ENCODE results near the gene NDUFA11. TPM values are rescaled to one million over a fixed set of nuclear protein-coding genes. Genes with fewer than 3 reads are reported as not detected.

NDUFA11 gene
- total RNA-seq, 2 donors from 2014 or later, result 83.2 to 177 TPM

DNA sequence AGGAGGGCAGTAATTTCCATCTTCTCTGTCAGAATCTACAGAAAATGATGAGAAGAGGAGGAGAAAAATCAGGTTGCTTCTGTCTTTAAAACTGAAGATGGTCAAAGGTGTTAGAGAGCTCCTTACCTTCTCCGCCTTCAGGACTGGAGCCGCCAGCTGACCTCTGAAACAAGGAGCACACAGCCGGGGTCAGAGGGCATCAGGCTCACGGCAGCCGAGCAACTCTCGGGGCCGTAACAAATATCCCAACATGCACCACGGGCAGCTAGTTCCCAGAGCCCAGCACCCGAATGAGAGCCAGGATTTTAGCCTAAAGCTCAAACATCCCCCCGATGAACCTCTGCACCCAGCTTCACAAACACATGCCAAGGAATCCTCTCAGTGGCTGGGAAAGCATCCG lies 38.1 kb upstream of the NDUFA11 start:
- TF ChIP-seq, protein P1, sequence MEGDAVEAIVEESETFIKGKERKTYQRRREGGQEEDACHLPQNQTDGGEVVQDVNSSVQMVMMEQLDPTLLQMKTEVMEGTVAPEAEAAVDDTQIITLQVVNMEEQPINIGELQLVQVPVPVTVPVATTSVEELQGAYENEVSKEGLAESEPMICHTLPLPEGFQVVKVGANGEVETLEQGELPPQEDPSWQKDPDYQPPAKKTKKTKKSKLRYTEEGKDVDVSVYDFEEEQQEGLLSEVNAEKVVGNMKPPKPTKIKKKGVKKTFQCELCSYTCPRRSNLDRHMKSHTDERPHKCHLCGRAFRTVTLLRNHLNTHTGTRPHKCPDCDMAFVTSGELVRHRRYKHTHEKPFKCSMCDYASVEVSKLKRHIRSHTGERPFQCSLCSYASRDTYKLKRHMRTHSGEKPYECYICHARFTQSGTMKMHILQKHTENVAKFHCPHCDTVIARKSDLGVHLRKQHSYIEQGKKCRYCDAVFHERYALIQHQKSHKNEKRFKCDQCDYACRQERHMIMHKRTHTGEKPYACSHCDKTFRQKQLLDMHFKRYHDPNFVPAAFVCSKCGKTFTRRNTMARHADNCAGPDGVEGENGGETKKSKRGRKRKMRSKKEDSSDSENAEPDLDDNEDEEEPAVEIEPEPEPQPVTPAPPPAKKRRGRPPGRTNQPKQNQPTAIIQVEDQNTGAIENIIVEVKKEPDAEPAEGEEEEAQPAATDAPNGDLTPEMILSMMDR (IDR thresholded peaks at IDR 0.05), result no peak
- ATAC-seq (ENCODE audit: insufficient number of reproducible peaks, low FRiP score, low read depth) (no peak), DNase-seq (ENCODE audit: low spot score) (no peak)
- Histone ChIP-seq H3K27me3 (replicated peaks; ENCODE audit: insufficient read depth) (no peaks in the 10 kb centered on the region), H3K4me3 (no peak overlapping the region), H3K27ac (no peak overlapping the region), H3K4me1 (ENCODE audit: control insufficient read depth in 1 of 2, low read depth in 2 of 2) (peaks cover 0 to 4% of the 10 kb centered on the region in 2 donors), H3K9me3 (no peaks in the 10 kb centered on the region), H3K36me3 (peaks cover 27% of the 10 kb centered on the region)

DNA sequence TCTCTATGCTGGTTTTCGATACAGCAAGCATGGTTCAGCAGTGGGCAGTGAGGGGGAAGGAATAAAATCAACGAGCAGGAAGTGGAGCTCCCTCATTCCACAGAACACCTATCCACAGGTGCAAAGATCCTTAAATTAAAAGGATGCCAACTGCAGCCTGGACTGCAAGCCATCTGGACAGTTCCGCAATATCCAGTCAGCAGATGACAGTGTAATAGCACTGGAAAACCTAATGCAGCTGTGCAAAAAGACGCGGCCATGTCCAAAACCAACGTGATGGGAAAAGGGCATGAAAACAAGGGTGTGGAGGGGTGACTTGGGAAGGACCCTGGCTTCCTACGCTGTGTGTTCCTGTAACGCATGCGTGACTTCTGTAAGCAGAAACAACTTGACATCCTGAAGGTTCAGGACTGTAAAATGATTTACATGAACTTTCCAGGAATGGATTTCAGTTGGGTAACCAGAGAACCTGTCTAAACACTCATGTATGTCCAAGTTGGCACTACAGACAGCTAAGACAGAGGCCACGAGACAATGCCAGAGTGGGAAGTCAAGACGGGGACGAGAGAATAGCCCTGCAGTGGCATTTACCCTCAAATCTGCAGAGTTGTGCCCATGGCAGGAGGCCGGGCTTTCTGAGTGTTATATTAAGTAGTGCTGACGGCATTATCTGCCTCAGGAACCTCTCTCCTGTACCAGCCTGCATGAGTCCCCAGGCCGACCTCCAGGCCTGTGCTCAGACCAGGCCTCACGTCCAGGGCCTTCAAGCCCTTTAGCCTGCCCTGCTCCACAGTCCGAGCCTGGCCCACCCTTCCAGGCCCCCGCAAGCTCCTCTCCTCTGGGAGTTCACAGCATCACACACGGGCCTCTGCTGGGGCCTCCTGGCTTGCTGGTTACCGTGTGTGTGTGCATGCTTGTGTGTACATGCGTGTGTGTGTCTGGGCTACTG lies 36.9 kb upstream of the NDUFA11 start:
- Histone ChIP-seq H3K27me3 (replicated peaks; ENCODE audit: insufficient read depth) (no peaks in the 10 kb centered on the region), H3K27ac (no peak overlapping the region), H3K9me3 (no peaks in the 10 kb centered on the region), H3K4me3 (no peak overlapping the region), H3K4me1 (ENCODE audit: control insufficient read depth in 1 of 2, low read depth in 2 of 2) (peaks cover under 1 to 4% of the 10 kb centered on the region in 2 donors), H3K36me3 (peaks cover 27% of the 10 kb centered on the region)
- ATAC-seq (ENCODE audit: insufficient number of reproducible peaks, low FRiP score, low read depth) (no peak), DNase-seq (ENCODE audit: low spot score) (no peak)
- TF ChIP-seq, protein P1 (IDR thresholded peaks at IDR 0.05), result no peak

DNA sequence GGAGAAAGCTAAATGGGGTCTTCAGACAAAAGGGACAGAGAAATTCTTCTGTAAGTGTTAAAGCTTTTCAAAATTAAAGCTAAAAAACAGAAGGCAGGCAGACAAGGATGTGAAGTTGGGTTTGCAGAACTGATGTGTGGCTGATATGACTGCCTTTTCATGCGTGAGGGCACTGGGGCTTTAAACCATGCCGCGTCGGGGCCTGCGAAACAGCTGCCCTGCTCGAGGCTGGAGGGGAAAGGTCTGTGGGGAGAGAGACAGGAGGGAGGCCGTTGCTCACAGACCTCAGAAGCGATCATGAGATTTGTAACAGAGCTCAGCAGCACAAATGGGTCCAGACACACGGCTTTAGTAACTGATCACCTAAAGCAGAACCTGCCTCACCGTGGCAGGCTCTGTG lies 34.0 kb upstream of the NDUFA11 start:
- TF ChIP-seq, protein P1 (IDR thresholded peaks at IDR 0.05), result no peak
- no peaks in the 10 kb centered on the region for H3K9me3 ChIP-seq
- H3K4me1 ChIP-seq (ENCODE audit: control insufficient read depth in 1 of 2, low read depth in 2 of 2), result peaks cover 4 to 19% of the 10 kb centered on the region in 2 donors
- H3K36me3 ChIP-seq, result peaks cover 30% of the 10 kb centered on the region
- ATAC-seq (ENCODE audit: insufficient number of reproducible peaks, low FRiP score, low read depth), result no peak
- H3K4me3 ChIP-seq, result no peak overlapping the region
- no peaks in the 10 kb centered on the region for H3K27me3 ChIP-seq (replicated peaks; ENCODE audit: insufficient read depth)
- no peak overlapping the region for H3K27ac ChIP-seq
- DNase-seq (ENCODE audit: low spot score), result no peak

GRCh38 chr19:5936292-5936592 lies 32.7 kb upstream of the NDUFA11 start:
- Histone ChIP-seq H3K4me3 (no peak overlapping the region), H3K9me3 (no peaks in the 10 kb centered on the region), H3K27me3 (replicated peaks; ENCODE audit: insufficient read depth) (no peaks in the 10 kb centered on the region), H3K4me1 (ENCODE audit: control insufficient read depth in 1 of 2, low read depth in 2 of 2) (peaks cover 4 to 19% of the 10 kb centered on the region in 2 donors), H3K27ac (no peak overlapping the region), H3K36me3 (peaks cover 34% of the 10 kb centered on the region)
- no peak for ATAC-seq (ENCODE audit: insufficient number of reproducible peaks, low FRiP score, low read depth)
- TF ChIP-seq, protein P1 (IDR thresholded peaks at IDR 0.05), result no peak
- no peak for DNase-seq (ENCODE audit: low spot score)

GRCh38 chr19:5935473-5936291 lies 32.1 kb upstream of the NDUFA11 start:
- Histone ChIP-seq H3K4me1 (ENCODE audit: control insufficient read depth in 1 of 2, low read depth in 2 of 2) (peaks cover 4 to 19% of the 10 kb centered on the region in 2 donors), H3K4me3 (no peak overlapping the region), H3K36me3 (peaks cover 30% of the 10 kb centered on the region), H3K9me3 (no peaks in the 10 kb centered on the region), H3K27me3 (replicated peaks; ENCODE audit: insufficient read depth) (no peaks in the 10 kb centered on the region), H3K27ac (peak overlapping the region in 1 of 2 donors; percentile 15)
- no peak for ATAC-seq (ENCODE audit: insufficient number of reproducible peaks, low FRiP score, low read depth)
- TF ChIP-seq, protein P1 (IDR thresholded peaks at IDR 0.05), result no peak
- DNase-seq (ENCODE audit: low spot score), result no peak

Measured in thoracic aorta (tissue), 2 donors.